A673 (cell line): ENCODE data around the gene MACROH2A2.

Experiments used
- CTCF ChIP-seq: fragments of 300-800, 200-600 bp; sonication (generic); conservative IDR thresholded peaks from 2 replicates; pipeline ENCODE4 v1.5.1; 2017; ENCODE audit warnings: low read depth, mild to moderate bottlenecking, antibody characterized with exemption, low read length, moderate library complexity, mixed read lengths
- EZH2 ChIP-seq: fragments of 200-600 bp; sonication (generic); IDR thresholded peaks from 2 replicates; pipeline ENCODE4 v1.6.1; 2017; ENCODE audit warnings: borderline replicate concordance, low read depth, mild to moderate bottlenecking, mixed read lengths, antibody characterized with exemption, low read length; ENCODE audit not compliant: poor library complexity, severe bottlenecking

GRCh38 chr10:70111496-70111895 is 58.9 kb downstream of the MACROH2A2 start:
- TF ChIP-seq CTCF (no peak), EZH2 (no peak)
